Glutamatergic neuron (in vitro differentiated cells): ENCODE results near the gene HLTF. TPM values are rescaled to one million over a fixed set of nuclear protein-coding genes. Genes with fewer than 3 reads are reported as not detected.

ENCODE experiments used
- DNase-seq: peaks from one replicate; pipeline ENCODE4 v3.0.0; 2022
- H3K27ac Mint-ChIP-seq: one replicate; pipeline ENCODE4 v1.8.0; 2020; ENCODE audit warnings: mild to moderate bottlenecking, mixed read lengths, inconsistent platforms; ENCODE audit not compliant: unreplicated experiment
- H3K27me3 Mint-ChIP-seq: one replicate; pipeline ENCODE4 v1.8.0; 2020; ENCODE audit warnings: mild to moderate bottlenecking, moderate library complexity, mixed read lengths, inconsistent platforms; ENCODE audit not compliant: unreplicated experiment
- H3K36me3 Mint-ChIP-seq: one replicate; pipeline ENCODE4 v1.8.0; 2020; ENCODE audit warnings: mild to moderate bottlenecking, mixed read lengths, inconsistent platforms; ENCODE audit not compliant: unreplicated experiment
- H3K4me1 Mint-ChIP-seq: one replicate; pipeline ENCODE4 v1.8.0; 2020; ENCODE audit warnings: mild to moderate bottlenecking, low read depth, mixed read lengths, inconsistent platforms; ENCODE audit not compliant: unreplicated experiment
- H3K4me3 Mint-ChIP-seq: one replicate; pipeline ENCODE4 v1.8.0; 2020; ENCODE audit warnings: mild to moderate bottlenecking, mixed read lengths, inconsistent platforms; ENCODE audit not compliant: unreplicated experiment
- H3K9me3 Mint-ChIP-seq: one replicate; pipeline ENCODE4 v1.8.0; 2020; ENCODE audit warnings: mild to moderate bottlenecking, moderate library complexity, mixed read lengths, inconsistent platforms; ENCODE audit not compliant: unreplicated experiment
- CTCF ChIP-seq: fragments of 200-600 bp; sonication (generic); IDR thresholded peaks from one replicate; pipeline ENCODE4 v1.5.0; 2021; ENCODE audit not compliant: partially characterized antibody, unreplicated experiment
- long read RNA-seq: library from polyadenylated mRNA; unstranded; transcript quantifications from one replicate; pipeline ENCODE4 v2.0.0, GENCODE V29; 2020; ENCODE audit not compliant: unreplicated experiment
- total RNA-seq: library from RNA; stranded (reverse); fragmentation: NEBNext Ultra II Directional; extraction: Animal tissue kit (Norgen Biotek cat#: 25700); gene quantifications from one replicate; pipeline ENCODE4 v1.2.1, GENCODE V29; 2021; ENCODE audit not compliant: unreplicated experiment

Gene HLTF
- 45.1 TPM for total RNA-seq
- long read RNA-seq, partial matches to known transcripts, result 7 of 8 reads
- long read RNA-seq, other reads (novel, unspliced or antisense), result 1 of 8 reads

- H3K9me3 Mint-ChIP-seq, result peaks cover 4% of the 10 kb centered on the region
- peak within 1 kb of the TSS; percentile 99 for H3K4me3 Mint-ChIP-seq
- TF ChIP-seq CTCF, result no peak
- H3K4me1 Mint-ChIP-seq, result peaks cover 8% of the 10 kb centered on the region
- peaks cover 9% of the 10 kb centered on the region for H3K36me3 Mint-ChIP-seq
- peaks cover 9% of the 10 kb centered on the region for H3K27me3 Mint-ChIP-seq
- DNase-seq, result peak; percentile 96
- peak within 1 kb of the TSS; percentile 91 for H3K27ac Mint-ChIP-seq
These were observed at the start of gene HLTF for GRCh38 chr3:149086232-149086988. HLTF (minus strand) TSS chr3:149086533; CDS start chr3:149086336, 197 bp downstream.

GRCh38 chr3:149134575-149134974 lies 48.2 kb upstream of the HLTF start:
- peaks cover 3% of the 10 kb centered on the region for H3K9me3 Mint-ChIP-seq
- no peaks in the 10 kb centered on the region for H3K36me3 Mint-ChIP-seq
- H3K4me1 Mint-ChIP-seq, result peaks cover 10% of the 10 kb centered on the region
- DNase-seq, result no peak
- H3K27me3 Mint-ChIP-seq, result no peaks in the 10 kb centered on the region
- no peak overlapping the region for H3K27ac Mint-ChIP-seq
- no peak overlapping the region for H3K4me3 Mint-ChIP-seq
- TF ChIP-seq CTCF, result no peak

GRCh38 chr3:149131589-149131988 lies 45.3 kb upstream of the HLTF start:
- peaks cover 3% of the 10 kb centered on the region for H3K9me3 Mint-ChIP-seq
- no peaks in the 10 kb centered on the region for H3K36me3 Mint-ChIP-seq
- H3K27ac Mint-ChIP-seq, result no peak overlapping the region
- DNase-seq, result no peak
- no peak overlapping the region for H3K4me3 Mint-ChIP-seq
- H3K27me3 Mint-ChIP-seq, result no peaks in the 10 kb centered on the region
- no peak for TF ChIP-seq CTCF
- peaks cover 8% of the 10 kb centered on the region for H3K4me1 Mint-ChIP-seq

- H3K27me3 Mint-ChIP-seq, result no peaks in the 10 kb centered on the region
- peak within 1 kb of the TSS; percentile 60 for H3K27ac Mint-ChIP-seq
- peaks cover 8% of the 10 kb centered on the region for H3K4me1 Mint-ChIP-seq
- no peaks in the 10 kb centered on the region for H3K36me3 Mint-ChIP-seq
- peaks cover 3% of the 10 kb centered on the region for H3K9me3 Mint-ChIP-seq
- TF ChIP-seq CTCF, result no peak
- DNase-seq, result peak; percentile 93
- H3K4me3 Mint-ChIP-seq, result peak within 1 kb of the TSS; percentile 98
These were observed 43.2 kb upstream of the HLTF start, which contains the start of gene HPS3 for GRCh38 chr3:149129326-149130205. HPS3 (plus strand) TSS chr3:149129638; CDS start chr3:149129724, 86 bp downstream.
